ENCODE measurements around the gene NFATC3.

NFATC3 gene

DNA sequence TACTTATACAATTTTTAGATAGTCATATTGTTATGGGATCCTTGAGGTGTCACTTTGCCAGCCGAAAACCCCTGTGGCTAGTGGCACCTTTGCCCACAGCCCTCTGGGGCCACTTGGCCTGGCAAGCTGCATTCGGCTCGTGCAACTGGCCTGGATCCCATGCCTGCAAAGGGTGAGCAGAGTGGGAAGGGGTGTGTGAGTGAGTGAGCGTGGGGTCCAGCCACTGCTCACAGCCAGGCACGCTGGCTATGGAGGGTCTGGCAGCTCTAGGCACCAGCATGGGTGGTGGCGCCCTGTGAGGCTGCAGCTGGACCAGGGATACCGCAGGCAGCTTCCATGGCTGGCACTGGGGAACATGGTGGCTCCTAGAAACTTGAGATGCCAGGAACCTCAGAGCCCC, 101.7 kb downstream of the NFATC3 start:
- DNase-seq (ENCODE audit: low read depth in 2 of 2): no peak

- DNase-seq (ENCODE audit: low read depth in 2 of 2): no peak
Measured at GRCh38 chr16:68187505-68187904, 102.3 kb downstream of the NFATC3 start.

GRCh38 chr16:68188170-68188569, 103.0 kb downstream of the NFATC3 start:
- DNase-seq (ENCODE audit: low read depth in 2 of 2): no peak

DNA sequence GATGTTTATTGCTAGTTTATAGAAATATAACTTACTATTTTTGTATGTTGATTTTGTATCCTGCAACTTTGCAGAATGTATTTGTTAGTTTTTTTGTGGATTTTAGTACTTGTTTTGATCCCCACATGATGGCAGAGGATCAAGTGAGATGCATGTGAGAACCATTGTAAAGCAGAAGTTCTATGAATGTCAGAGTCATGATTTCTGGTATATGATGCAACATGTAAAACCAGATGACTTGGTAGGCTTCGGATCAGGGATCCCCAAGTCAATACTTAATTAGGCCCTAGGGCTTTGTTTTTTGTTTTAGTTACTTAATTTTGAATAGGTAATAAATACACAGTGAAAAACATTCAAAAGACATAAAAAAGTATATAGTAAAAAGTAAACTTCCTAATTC, 104.9 kb downstream of the NFATC3 start:
- no peak for DNase-seq (ENCODE audit: low read depth in 2 of 2)

- no peak for DNase-seq (ENCODE audit: low read depth in 2 of 2)
Measured at GRCh38 chr16:68190736-68191510, 105.8 kb downstream of the NFATC3 start.

GRCh38 chr16:68194251-68194650, 109.1 kb downstream of the NFATC3 start:
- no peak for DNase-seq (ENCODE audit: low read depth in 2 of 2)

- DNase-seq (ENCODE audit: low read depth in 2 of 2): no peak
Measured at GRCh38 chr16:68197250-68197649, 112.1 kb downstream of the NFATC3 start.

GRCh38 chr16:68200088-68200783, 115.1 kb downstream of the NFATC3 start:
- no peak for DNase-seq (ENCODE audit: low read depth in 2 of 2)

GRCh38 chr16:68202091-68202519, 116.9 kb downstream of the NFATC3 start:
- no peak for DNase-seq (ENCODE audit: low read depth in 2 of 2)

GRCh38 chr16:68206245-68206644, 121.1 kb downstream of the NFATC3 start:
- no peak for DNase-seq (ENCODE audit: low read depth in 2 of 2)

GRCh38 chr16:68214726-68215125, 129.6 kb downstream of the NFATC3 start:
- DNase-seq (ENCODE audit: low read depth in 2 of 2): no peak

- DNase-seq (ENCODE audit: low read depth in 2 of 2): no peak
Measured at GRCh38 chr16:68215302-68215701, 130.1 kb downstream of the NFATC3 start.

GRCh38 chr16:68216240-68216639, 131.1 kb downstream of the NFATC3 start:
- no peak for DNase-seq (ENCODE audit: low read depth in 2 of 2)

DNA sequence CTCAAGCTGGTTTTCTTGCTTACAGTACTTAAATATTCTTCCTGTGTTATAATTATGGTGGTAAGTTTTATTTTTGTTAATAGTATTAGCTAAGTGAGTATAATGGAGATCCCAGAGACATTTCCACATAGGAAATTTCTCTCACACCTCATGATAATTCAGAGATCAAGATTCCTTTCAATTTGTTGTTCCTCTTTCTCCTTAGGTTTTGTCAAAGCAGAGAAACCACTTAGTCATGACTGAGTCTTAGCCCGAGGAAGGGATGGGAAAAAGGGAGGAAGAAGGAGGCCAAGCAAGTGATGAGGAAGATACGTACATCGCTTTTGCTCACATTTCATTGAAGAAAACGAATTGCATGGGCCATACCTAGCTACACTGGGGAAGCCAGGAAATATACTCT, 132.3 kb downstream of the NFATC3 start:
- DNase-seq (ENCODE audit: low read depth in 2 of 2): no peak

- no peak for DNase-seq (ENCODE audit: low read depth in 2 of 2)
Measured at GRCh38 chr16:68219725-68220351, 134.7 kb downstream of the NFATC3 start.

DNA sequence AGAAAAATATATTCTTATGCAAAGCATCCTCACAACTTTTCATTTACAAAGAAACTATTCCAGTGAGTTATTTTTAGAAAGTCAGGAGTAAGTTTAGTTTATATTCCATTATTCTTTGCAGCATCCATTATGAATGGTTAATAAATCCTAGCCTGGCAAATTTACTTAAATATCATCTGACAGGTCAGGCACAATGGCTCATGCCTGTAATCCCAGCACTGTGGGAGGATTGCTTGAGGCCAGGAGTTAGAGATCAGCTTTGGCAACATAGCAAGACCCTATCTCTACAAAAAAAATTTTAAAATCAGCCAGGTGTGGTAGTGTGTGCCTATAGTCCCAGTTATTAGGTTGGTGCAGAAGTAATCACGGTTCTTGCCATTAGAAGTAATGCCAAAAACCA, 137.9 kb downstream of the NFATC3 start:
- DNase-seq (ENCODE audit: low read depth in 2 of 2): no peak

GRCh38 chr16:68226116-68226515, 140.9 kb downstream of the NFATC3 start:
- no peak for DNase-seq (ENCODE audit: low read depth in 2 of 2)

GRCh38 chr16:68227183-68227793, 142.1 kb downstream of the NFATC3 start:
- DNase-seq (ENCODE audit: low read depth in 2 of 2): no peak

- DNase-seq (ENCODE audit: low read depth in 2 of 2): no peak
Measured at GRCh38 chr16:68227850-68228553, 142.8 kb downstream of the NFATC3 start.

- DNase-seq (ENCODE audit: low read depth in 2 of 2): no peak
Measured at GRCh38 chr16:68228652-68229051, 143.5 kb downstream of the NFATC3 start.

- no peak for DNase-seq (ENCODE audit: low read depth in 2 of 2)
Measured at GRCh38 chr16:68229431-68230175, 144.4 kb downstream of the NFATC3 start.

All from stimulated activated CD8-positive, alpha-beta memory T cell treated with anti-CD3 and anti-CD28 coated beads, Interleukin-15, amount 100 ng/mL, for 48 hours (primary cell).